Keratinocyte (primary cell): ENCODE measurements around the gene NPTX1.

Experiments
- EZH2 ChIP-seq: IDR thresholded peaks from one replicate; pipeline ENCODE4 v1.6.1; 2012; ENCODE audit warnings: inconsistent platforms, mild to moderate bottlenecking, low read length, moderate library complexity
- TF ChIP-seq, protein P1 (sequence below), 3 experiments: IDR thresholded peaks in 1 of 3; conservative IDR thresholded peaks in 1 of 3; optimal IDR thresholded peaks in 1 of 3; 2 replicates in 2 of 3; 3 replicates in 1 of 3; pipeline versions ENCODE3 to v1.5.1; 2011; ENCODE audit warnings: low read length in 3 of 3, mild to moderate bottlenecking in 3 of 3, moderate library complexity in 2 of 3, control low read depth in 1 of 3, inconsistent platforms in 1 of 3; ENCODE audit not compliant: insufficient read depth in 2 of 3; ENCODE audit errors: extremely low read depth in 1 of 3

GRCh38 chr17:80454557-80455335 lies 21.7 kb downstream of the NPTX1 start:
- TF ChIP-seq EZH2: no peak
- TF ChIP-seq, protein P1, sequence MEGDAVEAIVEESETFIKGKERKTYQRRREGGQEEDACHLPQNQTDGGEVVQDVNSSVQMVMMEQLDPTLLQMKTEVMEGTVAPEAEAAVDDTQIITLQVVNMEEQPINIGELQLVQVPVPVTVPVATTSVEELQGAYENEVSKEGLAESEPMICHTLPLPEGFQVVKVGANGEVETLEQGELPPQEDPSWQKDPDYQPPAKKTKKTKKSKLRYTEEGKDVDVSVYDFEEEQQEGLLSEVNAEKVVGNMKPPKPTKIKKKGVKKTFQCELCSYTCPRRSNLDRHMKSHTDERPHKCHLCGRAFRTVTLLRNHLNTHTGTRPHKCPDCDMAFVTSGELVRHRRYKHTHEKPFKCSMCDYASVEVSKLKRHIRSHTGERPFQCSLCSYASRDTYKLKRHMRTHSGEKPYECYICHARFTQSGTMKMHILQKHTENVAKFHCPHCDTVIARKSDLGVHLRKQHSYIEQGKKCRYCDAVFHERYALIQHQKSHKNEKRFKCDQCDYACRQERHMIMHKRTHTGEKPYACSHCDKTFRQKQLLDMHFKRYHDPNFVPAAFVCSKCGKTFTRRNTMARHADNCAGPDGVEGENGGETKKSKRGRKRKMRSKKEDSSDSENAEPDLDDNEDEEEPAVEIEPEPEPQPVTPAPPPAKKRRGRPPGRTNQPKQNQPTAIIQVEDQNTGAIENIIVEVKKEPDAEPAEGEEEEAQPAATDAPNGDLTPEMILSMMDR (optimal IDR thresholded peaks at IDR 0.05 in 1 of 3, IDR thresholded peaks at IDR 0.05 in 1 of 3, conservative IDR thresholded peaks at IDR 0.05 in 1 of 3; ENCODE audit: extremely low read depth in 1 of 3, insufficient read depth in 2 of 3, low read length in 3 of 3): no peak
